GM12874 (cell line): Measurements from ENCODE around the gene ANG.

Source experiments
- CTCF ChIP-seq: IDR thresholded peaks from 2 replicates; pipeline ENCODE4 v1.5.1; 2011; ENCODE audit warnings: low read depth, mild to moderate bottlenecking, control low read depth, low read length, moderate library complexity; ENCODE audit not compliant: insufficient read depth

The ANG gene

GRCh38 chr14:20686386-20687143, 2.0 kb upstream of the ANG start:
- no peak for TF ChIP-seq CTCF

- TF ChIP-seq CTCF, result no peak
These were observed 1.0 kb upstream of the ANG start for GRCh38 chr14:20687362-20688166.

- peak; percentile 68 for TF ChIP-seq CTCF
These were observed 2.5 kb downstream of the ANG start for GRCh38 chr14:20690848-20691640.

- no peak for TF ChIP-seq CTCF
These were observed 3.7 kb downstream of the ANG start for GRCh38 chr14:20692116-20692751.

- no peak for TF ChIP-seq CTCF
These were observed 8.2 kb downstream of the ANG start for GRCh38 chr14:20696764-20697163.

- peak; percentile 71 for TF ChIP-seq CTCF
These were observed 8.9 kb downstream of the ANG start for GRCh38 chr14:20697273-20698017.
